IMR-90 (cell line): ENCODE measurements around the gene IRF4. TPM values are rescaled to one million over a fixed set of nuclear protein-coding genes. Genes with fewer than 3 reads are reported as not detected.

ENCODE experiments used
- ATAC-seq: fragments of 200-7000 bp; cut with Tn5 transposase; 2 replicates; pipeline ENCODE4 v1.9.1; 2020; ENCODE audit warnings: low read depth, mild to moderate bottlenecking, moderate library complexity
- BruUV-seq: library from RNA; stranded (reverse); fragments of 400-500 nt; replicated peaks from 2 replicates; lab custom pipeline; 2021; lab: Mats Ljungman, UMichigan
- CTCF ChIA-PET: fragments of 300-600 bp; formaldehyde crosslinking; extraction: SDS; loops from one replicate; lab custom pipeline; 2021; ENCODE audit warnings: antibody characterized with exemption; lab: Yijun Ruan, JAX
- POLR2A ChIA-PET: fragments of 300-600 bp; sonication (Branson Sonifier 250); formaldehyde crosslinking; loops from one replicate; lab custom pipeline; 2022; ENCODE audit warnings: antibody characterized with exemption; ENCODE audit not compliant: unreplicated experiment; lab: Charles Lee
- DNase-seq: peaks from one replicate; pipeline ENCODE4 v3.0.0; 2013
- H2AFZ ChIP-seq: replicated peaks from 2 replicates; pipeline ENCODE3; 2013; ENCODE audit warnings: low read length, mild to moderate bottlenecking; ENCODE audit not compliant: poor library complexity
- H2AK5ac ChIP-seq: 2 replicates; pipeline ENCODE4 v1.6.1; 2013; ENCODE audit warnings: low read depth, low read length, inconsistent platforms
- H2AK9ac ChIP-seq: replicated peaks from 2 replicates; pipeline ENCODE3; 2013; ENCODE audit warnings: mild to moderate bottlenecking, low read depth, low read length, moderate library complexity; ENCODE audit not compliant: poor library complexity
- H2BK120ac ChIP-seq: 2 replicates; pipeline ENCODE4 v1.6.1; 2013; ENCODE audit warnings: low read depth, low read length, inconsistent platforms
- H2BK15ac ChIP-seq: 3 replicates; pipeline ENCODE4 v1.6.1; 2013; ENCODE audit warnings: low read depth, low read length, inconsistent platforms
- H2BK20ac ChIP-seq: 2 replicates; pipeline ENCODE4 v1.6.1; 2013; ENCODE audit warnings: low read depth, mild to moderate bottlenecking, inconsistent platforms, low read length, moderate library complexity
- H2BK5ac ChIP-seq: 2 replicates; pipeline ENCODE4 v1.6.1; 2013; ENCODE audit warnings: mild to moderate bottlenecking, low read depth, low read length, inconsistent platforms; ENCODE audit not compliant: poor library complexity, severe bottlenecking
- H3K14ac ChIP-seq: replicated peaks from 2 replicates; pipeline ENCODE4 v1.6.1; 2013; ENCODE audit warnings: low read depth, low read length, inconsistent platforms
- H3K18ac ChIP-seq: 2 replicates; pipeline ENCODE4 v1.6.1; 2013; ENCODE audit warnings: low read depth, low read length, control low read depth
- H3K23ac ChIP-seq: 2 replicates; pipeline ENCODE4 v1.6.1; 2013; ENCODE audit warnings: low read depth, low read length, inconsistent platforms
- H3K27ac ChIP-seq: 2 replicates; pipeline ENCODE4 v1.5.1; 2013; ENCODE audit warnings: mild to moderate bottlenecking, control low read depth, low read length; ENCODE audit not compliant: insufficient read depth
- H3K27me3 ChIP-seq: 2 replicates; pipeline ENCODE4 v1.6.1; 2013; ENCODE audit warnings: low read length; ENCODE audit not compliant: control insufficient read depth, insufficient read depth
- H3K36me3 ChIP-seq: 2 replicates; pipeline ENCODE4 v1.6.1; 2013; ENCODE audit warnings: low read length, mixed read lengths; ENCODE audit not compliant: control insufficient read depth, insufficient read depth
- H3K4ac ChIP-seq: 2 replicates; pipeline ENCODE4 v1.6.1; 2013; ENCODE audit warnings: low read depth, low read length, inconsistent platforms
- H3K4me1 ChIP-seq: 2 replicates; pipeline ENCODE4 v1.6.1; 2013; ENCODE audit warnings: low read length, mixed read lengths; ENCODE audit not compliant: control insufficient read depth, insufficient read depth
- H3K4me2 ChIP-seq: 2 replicates; pipeline ENCODE4 v1.6.1; 2013; ENCODE audit warnings: low read depth, mild to moderate bottlenecking, control low read depth, low read length, moderate library complexity
- H3K4me3 ChIP-seq: 2 replicates; pipeline ENCODE4 v1.5.1; 2013; ENCODE audit warnings: low read depth, mild to moderate bottlenecking, control low read depth, low read length, moderate library complexity; ENCODE audit not compliant: insufficient read depth
- H3K56ac ChIP-seq: 2 replicates; pipeline ENCODE4 v1.6.1; 2013; ENCODE audit warnings: low read length, inconsistent platforms; ENCODE audit not compliant: insufficient read depth; ENCODE audit errors: extremely low read depth
- H3K79me1 ChIP-seq, 2 experiments: 2 replicates each; pipeline ENCODE4 v1.6.1; 2013; ENCODE audit warnings: low read length in 2 of 2, inconsistent platforms in 1 of 2, low read depth in 1 of 2
- H3K9ac ChIP-seq: 2 replicates; pipeline ENCODE4 v1.6.1; 2013; ENCODE audit warnings: low read depth, low read length, control low read depth
- H3K9me1 ChIP-seq: 2 replicates; pipeline ENCODE4 v1.6.1; 2013; ENCODE audit warnings: low read length, inconsistent platforms; ENCODE audit not compliant: insufficient read depth
- H3K9me3 ChIP-seq: 2 replicates; pipeline ENCODE4 v1.6.1; 2013; ENCODE audit warnings: low read length; ENCODE audit not compliant: control insufficient read depth, insufficient read depth
- H4K20me1 ChIP-seq: 2 replicates; pipeline ENCODE4 v1.6.1; 2013; ENCODE audit warnings: low read length, inconsistent platforms; ENCODE audit not compliant: insufficient read depth
- H4K5ac ChIP-seq: 2 replicates; pipeline ENCODE4 v1.6.1; 2013; ENCODE audit warnings: mild to moderate bottlenecking, low read depth, low read length, control low read depth
- H4K8ac ChIP-seq, 2 experiments: 2 replicates each; pipeline ENCODE4 v1.6.1; 2013; ENCODE audit warnings: low read depth in 2 of 2, low read length in 2 of 2, control low read depth in 1 of 2, inconsistent platforms in 1 of 2
- H4K91ac ChIP-seq: 2 replicates; pipeline ENCODE4 v1.6.1; 2013; ENCODE audit warnings: low read depth, low read length, inconsistent platforms; ENCODE audit not compliant: insufficient read depth
- POLR2A ChIP-seq: IDR thresholded peaks from 2 replicates; pipeline ENCODE4 v1.6.1; 2012; ENCODE audit warnings: mild to moderate bottlenecking, low read depth, low read length
- WGBS, 2 experiments: methylation state at CpG; one replicate each; pipeline versions ENCODE4 v1.1.5 to v1.1.7; 2013; ENCODE audit warnings: missing lambda C conversion rate in 2 of 2; ENCODE audit not compliant: insufficient read length in 1 of 2; ENCODE audit errors: extremely low coverage in 2 of 2; 5-methylcytosine and 5-hydroxymethylcytosine counted together
- dilution Hi-C: fragments of 300-500 bp; cut with HindIII; formaldehyde crosslinking; loops from one replicate; pipeline ENCODE4 v1.14.3; 2018; ENCODE audit warnings: low sequenced_read_pairs; ENCODE audit not compliant: unreplicated experiment
- in situ Hi-C: fragments of 300-500 bp; cut with MboI; formaldehyde crosslinking; loops from 3 replicates; pipeline ENCODE4 v1.14.3; 2019; ENCODE audit warnings: low sequenced_read_pairs, inconsistent platforms, mixed read lengths
- intact Hi-C: fragments of 100-400 bp; cut with micrococcal nuclease; formaldehyde crosslinking; loops from 2 replicates; pipeline ENCODE4 v1.10.0; 2022
- polyA plus RNA-seq, 3 experiments: library from polyadenylated mRNA; depleted of rRNA; stranded (reverse); fragments of >200 nt; gene quantifications; 2 replicates each; pipeline ENCODE4 v1.2.3, GENCODE V29; 2012; ENCODE audit warnings: low replicate concordance in 1 of 3
- total RNA-seq: library from RNA; depleted of rRNA; stranded (reverse); fragments of >200 nt; gene quantifications from 2 replicates; pipeline ENCODE4 v1.2.3, GENCODE V29; 2012
- TF ChIP-seq, protein P1 (sequence below): fragments of 150-350 bp; IDR thresholded peaks from 2 replicates; pipeline ENCODE4 v1.6.1; 2017; ENCODE audit warnings: mild to moderate bottlenecking, antibody characterized with exemption, low read length, low read depth

IRF4 gene
- total and polyA plus RNA-seq, 2 of the 4 experiments (the other 2 are of a cell fraction), result not detected

GRCh38 chr6:397056-397455 lies 5.5 kb downstream of the IRF4 start:
- Histone ChIP-seq H3K79me1 (no peaks in the 10 kb centered on the region), H2AFZ (no peak overlapping the region), H3K27me3 (peaks cover 78% of the 10 kb centered on the region), H2AK9ac (no peak overlapping the region), H3K18ac (no peak overlapping the region), H2BK120ac (no peak overlapping the region), H3K4me2 (no peak overlapping the region), H4K8ac (no peak overlapping the region), H3K56ac (no peak overlapping the region), H3K23ac (no peak overlapping the region), H2AK5ac (no peak overlapping the region), H3K4ac (no peak overlapping the region), H2BK5ac (no peak overlapping the region), H3K9me1 (no peaks in the 10 kb centered on the region), H4K20me1 (no peaks in the 10 kb centered on the region), H2BK15ac (no peak overlapping the region), H3K36me3 (no peaks in the 10 kb centered on the region), H2BK20ac (no peak overlapping the region), H4K91ac (no peak overlapping the region), H3K27ac (no peak overlapping the region), H4K5ac (no peak overlapping the region), H3K4me3 (no peak overlapping the region), H3K9me3 (no peaks in the 10 kb centered on the region), H3K4me1 (no peaks in the 10 kb centered on the region), H3K9ac (no peak overlapping the region), H3K14ac (no peak overlapping the region)
- ATAC-seq (no peak), DNase-seq (no peak)
- BruUV-seq, result no TSS peak
- ChIA-PET POLR2A (no interaction called here), CTCF (interaction anchor here (1.3 kb wide), 1 partner anchor 11 kb away, joined by 7 read pairs; no protein-coding TSS in a partner anchor)
- in situ Hi-C loops (no loop called here), intact Hi-C loops (no loop called here), dilution Hi-C loops (no loop called here)
- WGBS, 2 experiments, result 60% methylated on average over 1 of the region's 13 CpGs; no CpG with 5 or more reads in 1 of the 2 experiments
- TF ChIP-seq, protein P1, sequence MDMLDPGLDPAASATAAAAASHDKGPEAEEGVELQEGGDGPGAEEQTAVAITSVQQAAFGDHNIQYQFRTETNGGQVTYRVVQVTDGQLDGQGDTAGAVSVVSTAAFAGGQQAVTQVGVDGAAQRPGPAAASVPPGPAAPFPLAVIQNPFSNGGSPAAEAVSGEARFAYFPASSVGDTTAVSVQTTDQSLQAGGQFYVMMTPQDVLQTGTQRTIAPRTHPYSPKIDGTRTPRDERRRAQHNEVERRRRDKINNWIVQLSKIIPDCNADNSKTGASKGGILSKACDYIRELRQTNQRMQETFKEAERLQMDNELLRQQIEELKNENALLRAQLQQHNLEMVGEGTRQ, result no peak
- TF ChIP-seq POLR2A, result no peak
